Mesenchymal stem cell (in vitro differentiated cells and primary cell): ENCODE measurements around the gene DYNLT2.
"Not testable (repeated sequence)": the region's sequence is repeated elsewhere in the genome, so short reads cannot be mapped to it uniquely, and the experiment has no call there.

Experiments
- DNase-seq: peaks from one replicate; pipeline ENCODE4 v3.0.0-alpha.2; 2013
- H2AFZ ChIP-seq: one replicate; pipeline ENCODE4 v1.6.1; 2013; ENCODE audit warnings: low read depth, mild to moderate bottlenecking, control low read depth, inconsistent platforms, low read length, moderate library complexity
- H2AK5ac ChIP-seq: 2 replicates; pipeline ENCODE4 v1.6.1; 2013; ENCODE audit warnings: low read length, moderate library complexity, mild to moderate bottlenecking, inconsistent platforms; ENCODE audit not compliant: severe bottlenecking
- H2BK120ac ChIP-seq: one replicate; pipeline ENCODE4 v1.6.1; 2013; ENCODE audit warnings: low read depth, mild to moderate bottlenecking, inconsistent platforms, low read length, moderate library complexity
- H2BK12ac ChIP-seq, 2 experiments: one replicate each; pipeline ENCODE4 v1.6.1; 2013; ENCODE audit warnings: inconsistent platforms in 2 of 2, low read length in 2 of 2, mild to moderate bottlenecking in 2 of 2, moderate library complexity in 2 of 2, control low read depth in 1 of 2
- H2BK15ac ChIP-seq: one replicate; pipeline ENCODE4 v1.6.1; 2013; ENCODE audit warnings: mild to moderate bottlenecking, low read depth, inconsistent platforms; ENCODE audit not compliant: poor library complexity, severe bottlenecking
- H2BK5ac ChIP-seq: 2 replicates; pipeline ENCODE4 v1.6.1; 2013; ENCODE audit warnings: low read depth, mild to moderate bottlenecking, low read length, control low read depth, inconsistent platforms; ENCODE audit not compliant: poor library complexity, severe bottlenecking
- H3K14ac ChIP-seq, 2 experiments: one replicate each; pipeline ENCODE4 v1.6.1; 2013; ENCODE audit warnings: inconsistent platforms in 2 of 2, low read length in 2 of 2, control low read depth in 1 of 2, mild to moderate bottlenecking in 1 of 2, moderate library complexity in 1 of 2
- H3K18ac ChIP-seq, 2 experiments: one replicate each; pipeline ENCODE4 v1.6.1; 2013; ENCODE audit warnings: inconsistent platforms in 2 of 2, low read length in 2 of 2, control low read depth in 1 of 2, low read depth in 1 of 2, mild to moderate bottlenecking in 1 of 2
- H3K23ac ChIP-seq, 2 experiments: one replicate each; pipeline ENCODE4 v1.6.1; 2013; ENCODE audit warnings: inconsistent platforms in 2 of 2, low read length in 2 of 2, mild to moderate bottlenecking in 2 of 2, moderate library complexity in 2 of 2, control low read depth in 1 of 2
- H3K27ac ChIP-seq: 2 replicates; pipeline ENCODE4 v1.5.1; 2013; ENCODE audit warnings: mild to moderate bottlenecking, moderate library complexity, low read length, control low read depth, inconsistent platforms; ENCODE audit not compliant: poor library complexity, severe bottlenecking
- H3K27me3 ChIP-seq, 2 experiments: 2 replicates each; pipeline versions ENCODE4 v1.6.1 to v1.7.0; 2013; ENCODE audit warnings: low read length in 2 of 2, mild to moderate bottlenecking in 2 of 2, moderate library complexity in 2 of 2, control low read depth in 1 of 2, inconsistent platforms in 1 of 2; ENCODE audit not compliant: control insufficient read depth in 1 of 2, insufficient read depth in 1 of 2
- H3K36me3 ChIP-seq, 2 experiments: 2 replicates each; pipeline versions ENCODE4 v1.6.1 to v1.7.0; 2013; ENCODE audit warnings: low read length in 2 of 2, control low read depth in 1 of 2, inconsistent platforms in 1 of 2, low read depth in 1 of 2, mild to moderate bottlenecking in 1 of 2; ENCODE audit not compliant: insufficient read depth in 2 of 2, control insufficient read depth in 1 of 2
- H3K4ac ChIP-seq, 2 experiments: one replicate each; pipeline ENCODE4 v1.6.1; 2013; ENCODE audit warnings: inconsistent platforms in 2 of 2, low read length in 2 of 2, mild to moderate bottlenecking in 2 of 2, moderate library complexity in 2 of 2, control low read depth in 1 of 2, low read depth in 1 of 2
- H3K4me1 ChIP-seq: 2 replicates; pipeline ENCODE4 v1.6.1; 2013; ENCODE audit warnings: low read depth, low read length, control low read depth; ENCODE audit not compliant: control insufficient read depth, insufficient read depth
- H3K4me2 ChIP-seq: 2 replicates; pipeline ENCODE4 v1.6.1; 2013; ENCODE audit warnings: low read length, mild to moderate bottlenecking, inconsistent platforms; ENCODE audit not compliant: poor library complexity, severe bottlenecking
- H3K4me3 ChIP-seq, 2 experiments: 2 replicates each; pipeline versions ENCODE4 v1.5.1 to v1.7.0; 2013; ENCODE audit warnings: low read length in 2 of 2, mild to moderate bottlenecking in 2 of 2, control low read depth in 1 of 2, low read depth in 1 of 2; ENCODE audit not compliant: insufficient read depth in 1 of 2
- H3K79me1 ChIP-seq: replicated peaks from 2 replicates; pipeline ENCODE4 v1.6.1; 2013; ENCODE audit warnings: mild to moderate bottlenecking, control low read depth, low read length, inconsistent platforms; ENCODE audit not compliant: poor library complexity, severe bottlenecking
- H3K9ac ChIP-seq: 2 replicates; pipeline ENCODE4 v1.7.0; 2013; ENCODE audit warnings: mild to moderate bottlenecking, low read length, moderate library complexity
- H3K9me3 ChIP-seq: 2 replicates; pipeline ENCODE4 v1.7.0; 2013; ENCODE audit warnings: mild to moderate bottlenecking, low read length; ENCODE audit not compliant: control insufficient read depth
- H4K8ac ChIP-seq: one replicate; pipeline ENCODE4 v1.6.1; 2013; ENCODE audit warnings: inconsistent platforms, mild to moderate bottlenecking, low read length, moderate library complexity
- H4K91ac ChIP-seq: one replicate; pipeline ENCODE4 v1.6.1; 2013; ENCODE audit warnings: mild to moderate bottlenecking, low read length, inconsistent platforms
- WGBS: methylation state at CpG from one replicate; pipeline ENCODE4 v1.1.7; 2013; ENCODE audit warnings: mixed read lengths; 5-methylcytosine and 5-hydroxymethylcytosine counted together

The DYNLT2 gene

GRCh38 chr6:169701311-169701953 is 49.9 kb downstream of the DYNLT2 start:
- peaks cover 23% of the 10 kb centered on the region for H3K79me1 ChIP-seq
- peaks cover 8% of the 10 kb centered on the region for H3K4me1 ChIP-seq
- DNase-seq: no peak
- H3K27me3 ChIP-seq: no peaks in the 10 kb centered on the region
- H3K4me3 ChIP-seq: peak overlapping the region; percentile 86 to 94
- H4K91ac ChIP-seq: peak overlapping the region; percentile 64
- peak overlapping the region; percentile 87 for H3K4me2 ChIP-seq
- no peak overlapping the region for H4K8ac ChIP-seq
- H2AFZ ChIP-seq: peak overlapping the region; percentile 65
- H2BK15ac ChIP-seq: no peak overlapping the region
- H2BK120ac ChIP-seq: no peak overlapping the region
- H3K9me3 ChIP-seq: no peaks in the 10 kb centered on the region
- peak overlapping the region; percentile 6 for H3K27ac ChIP-seq
- peak overlapping the region in 1 of 2 experiments; percentile 96 for H3K14ac ChIP-seq
- peak overlapping the region in 1 of 2 experiments; percentile 45 for H3K4ac ChIP-seq
- H2BK12ac ChIP-seq: no peak overlapping the region
- peak overlapping the region; percentile 95 for H3K9ac ChIP-seq
- peak overlapping the region in 1 of 2 experiments; percentile 99 for H3K23ac ChIP-seq
- H3K18ac ChIP-seq: peak overlapping the region; percentile 40 to 98
- H2AK5ac ChIP-seq: no peak overlapping the region
- no peak overlapping the region for H2BK5ac ChIP-seq
- H3K36me3 ChIP-seq: peaks cover 7 to 32% of the 10 kb centered on the region in 2 experiments
- under 1% methylated on average over 49 of the region's 54 CpGs for WGBS

GRCh38 chr6:169700296-169700695 is 51.1 kb downstream of the DYNLT2 start:
- Histone ChIP-seq H3K14ac (no peak overlapping the region), H3K27ac (no peak overlapping the region), H3K4ac (no peak overlapping the region), H2AK5ac (no peak overlapping the region), H3K18ac (no peak overlapping the region), H2BK12ac (no peak overlapping the region), H4K91ac (no peak overlapping the region), H3K36me3 (peaks cover 7 to 30% of the 10 kb centered on the region in 2 experiments), H3K23ac (no peak overlapping the region), H3K4me2 (peak overlapping the region; percentile 20), H3K9me3 (no peaks in the 10 kb centered on the region), H2BK15ac (no peak overlapping the region), H2BK120ac (no peak overlapping the region), H3K79me1 (peaks cover 32% of the 10 kb centered on the region), H3K27me3 (no peaks in the 10 kb centered on the region), H4K8ac (no peak overlapping the region), H2AFZ (no peak overlapping the region), H2BK5ac (no peak overlapping the region), H3K4me3 (peak overlapping the region in 1 of 2 experiments; percentile 86), H3K9ac (peak overlapping the region; percentile 95), H3K4me1 (peaks cover 8% of the 10 kb centered on the region)
- WGBS: 8% methylated on average over 3 of the region's 5 CpGs
- peak; percentile 62 for DNase-seq

GRCh38 chr6:169697115-169697514 is 54.3 kb downstream of the DYNLT2 start:
- not testable (repeated sequence) for H3K4me2 ChIP-seq, H3K9ac ChIP-seq, H3K9me3 ChIP-seq, H3K4me3 ChIP-seq, H3K4ac ChIP-seq, H4K8ac ChIP-seq, H3K18ac ChIP-seq, H2AK5ac ChIP-seq, H2BK15ac ChIP-seq, H2BK12ac ChIP-seq, H3K14ac ChIP-seq, H3K4me1 ChIP-seq, H2AFZ ChIP-seq, H3K23ac ChIP-seq, H3K27ac ChIP-seq, H3K27me3 ChIP-seq, H2BK5ac ChIP-seq, H4K91ac ChIP-seq, H2BK120ac ChIP-seq
- 64% methylated on average over 10 of the region's 10 CpGs for WGBS
- Histone ChIP-seq H3K79me1 (peaks cover 43% of the 10 kb centered on the region), H3K36me3 (peaks cover 15 to 17% of the 10 kb centered on the region in 2 experiments)
- DNase-seq: peak; percentile 34

- H3K36me3 ChIP-seq: peaks cover 17 to 20% of the 10 kb centered on the region in 2 experiments
- no peak overlapping the region for H2BK5ac ChIP-seq
- H2AFZ ChIP-seq: no peak overlapping the region
- H3K4me1 ChIP-seq: peaks cover 4% of the 10 kb centered on the region
- H3K79me1 ChIP-seq: peaks cover 49% of the 10 kb centered on the region
- H2BK12ac ChIP-seq: no peak overlapping the region
- H3K27me3 ChIP-seq: no peaks in the 10 kb centered on the region
- H2BK15ac ChIP-seq: no peak overlapping the region
- no peak overlapping the region for H3K4me3 ChIP-seq
- no peak overlapping the region for H3K14ac ChIP-seq
- no peak overlapping the region for H2BK120ac ChIP-seq
- no peak overlapping the region for H3K4me2 ChIP-seq
- DNase-seq: no peak
- H3K9me3 ChIP-seq: no peaks in the 10 kb centered on the region
- H3K18ac ChIP-seq: no peak overlapping the region
- no peak overlapping the region for H3K9ac ChIP-seq
- H2AK5ac ChIP-seq: no peak overlapping the region
- H4K91ac ChIP-seq: no peak overlapping the region
- no peak overlapping the region for H3K27ac ChIP-seq
- 97% methylated on average over 5 of the region's 5 CpGs for WGBS
- no peak overlapping the region for H3K4ac ChIP-seq
- no peak overlapping the region for H4K8ac ChIP-seq
- H3K23ac ChIP-seq: no peak overlapping the region
Observed at GRCh38 chr6:169695131-169695530, 56.2 kb downstream of the DYNLT2 start.
